Spleen (tissue), 7 donors: ENCODE data around the gene STK36.

Experiments
- POLR2A ChIP-seq, 3 donors: fragments of 450-650 bp; IDR thresholded peaks; one replicate each; pipeline ENCODE4 v1.5.1; 2017; ENCODE audit warnings: antibody characterized with exemption in 3 of 3, mild to moderate bottlenecking in 1 of 3
- TF ChIP-seq, protein P1 (sequence below), 11 experiments: fragments of 200-600 bp in 7 of 11; fragments of 450-650 bp in 4 of 11; sonication (generic) in 4 of 11; IDR thresholded peaks in 8 of 11; conservative IDR thresholded peaks in 3 of 11; 1 replicate in 7 of 11; 2 replicates in 4 of 11; pipeline versions ENCODE4 v1.4.0 to v1.8.0; 2016 to 2021; ENCODE audit warnings: antibody characterized with exemption in 11 of 11, inconsistent platforms in 4 of 11, mild to moderate bottlenecking in 1 of 11
- donor health status: DM: no; HTN: no; CAD: no; lungs with moderate emphysema.
- donor health status: DM: no; HTN: no; CAD: no.
- donor health status: DM: no; HTN: no; CAD: no.

GRCh38 chr2:218659988-218660358, 11.9 kb upstream of the STK36 start:
- TF ChIP-seq, protein P1, sequence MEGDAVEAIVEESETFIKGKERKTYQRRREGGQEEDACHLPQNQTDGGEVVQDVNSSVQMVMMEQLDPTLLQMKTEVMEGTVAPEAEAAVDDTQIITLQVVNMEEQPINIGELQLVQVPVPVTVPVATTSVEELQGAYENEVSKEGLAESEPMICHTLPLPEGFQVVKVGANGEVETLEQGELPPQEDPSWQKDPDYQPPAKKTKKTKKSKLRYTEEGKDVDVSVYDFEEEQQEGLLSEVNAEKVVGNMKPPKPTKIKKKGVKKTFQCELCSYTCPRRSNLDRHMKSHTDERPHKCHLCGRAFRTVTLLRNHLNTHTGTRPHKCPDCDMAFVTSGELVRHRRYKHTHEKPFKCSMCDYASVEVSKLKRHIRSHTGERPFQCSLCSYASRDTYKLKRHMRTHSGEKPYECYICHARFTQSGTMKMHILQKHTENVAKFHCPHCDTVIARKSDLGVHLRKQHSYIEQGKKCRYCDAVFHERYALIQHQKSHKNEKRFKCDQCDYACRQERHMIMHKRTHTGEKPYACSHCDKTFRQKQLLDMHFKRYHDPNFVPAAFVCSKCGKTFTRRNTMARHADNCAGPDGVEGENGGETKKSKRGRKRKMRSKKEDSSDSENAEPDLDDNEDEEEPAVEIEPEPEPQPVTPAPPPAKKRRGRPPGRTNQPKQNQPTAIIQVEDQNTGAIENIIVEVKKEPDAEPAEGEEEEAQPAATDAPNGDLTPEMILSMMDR (IDR thresholded peaks at IDR 0.05 in 8 of 11, conservative IDR thresholded peaks at IDR 0.05 in 3 of 11) = no peak
- no peak for TF ChIP-seq POLR2A (IDR thresholded peaks at IDR 0.05)
